Measurements from ENCODE around the gene ZNF763. TPM values are rescaled to one million over a fixed set of nuclear protein-coding genes. Genes with fewer than 3 reads are reported as not detected.
"Not testable (repeated sequence)": the region's sequence is repeated elsewhere in the genome, so short reads cannot be mapped to it uniquely, and the experiment has no call there.

The ZNF763 gene
- polyA plus RNA-seq (2013, experiment 1 of 2; ENCODE audit: insufficient read length): 1.0 TPM
- 0.46 TPM for polyA plus RNA-seq (2013, experiment 2 of 2; ENCODE audit: insufficient read length)

GRCh38 chr19:11964858-11965645, at the start of gene ZNF763:
TSS of gene ZNF763 (plus strand) at chr19:11965040. CDS start at chr19:11965209, 169 bp downstream.
- peak; percentile 77 for DNase-seq

- DNase-seq: no peak
Measured at GRCh38 chr19:11921852-11922495, 42.9 kb upstream of the ZNF763 start.

GRCh38 chr19:11924886-11925650, 39.8 kb upstream of the ZNF763 start, which contains the start of gene ZNF700:
TSS of gene ZNF700 (plus strand) at chr19:11925107. CDS start at chr19:11925211, 104 bp downstream.
- peak; percentile 92 for DNase-seq

- DNase-seq: not testable (repeated sequence)
Measured at GRCh38 chr19:11925651-11926187, 39.1 kb upstream of the ZNF763 start.

GRCh38 chr19:11927227-11927626, 37.6 kb upstream of the ZNF763 start:
- DNase-seq: no peak

- no peak for DNase-seq
Measured at GRCh38 chr19:11931051-11931450, 33.8 kb upstream of the ZNF763 start.

- DNase-seq: no peak
Measured at GRCh38 chr19:11931513-11931912, 33.3 kb upstream of the ZNF763 start.

GRCh38 chr19:11935829-11936228, 29.0 kb upstream of the ZNF763 start:
- not testable (repeated sequence) for DNase-seq

GRCh38 chr19:11938383-11938782, 26.5 kb upstream of the ZNF763 start:
- not testable (repeated sequence) for DNase-seq

- not testable (repeated sequence) for DNase-seq
Measured at GRCh38 chr19:11941361-11941887, 23.4 kb upstream of the ZNF763 start.

GRCh38 chr19:11942008-11942842, 22.6 kb upstream of the ZNF763 start:
- no peak for DNase-seq

GRCh38 chr19:11942843-11943108, 22.1 kb upstream of the ZNF763 start:
- no peak for DNase-seq

- DNase-seq: no peak
Measured at GRCh38 chr19:11944656-11945055, 20.2 kb upstream of the ZNF763 start.

- DNase-seq: no peak
Measured at GRCh38 chr19:11948646-11949045, 16.2 kb upstream of the ZNF763 start.

GRCh38 chr19:11949201-11949600, 15.6 kb upstream of the ZNF763 start:
- DNase-seq: no peak

- DNase-seq: not testable (repeated sequence)
Measured at GRCh38 chr19:11949614-11950080, 15.2 kb upstream of the ZNF763 start.

GRCh38 chr19:11950312-11950711, 14.5 kb upstream of the ZNF763 start:
- no peak for DNase-seq

- peak; percentile 73 for DNase-seq
Measured at GRCh38 chr19:11963566-11964355, 1.1 kb upstream of the ZNF763 start.

GRCh38 chr19:11964496-11964857, 363 bp upstream of the ZNF763 start:
- DNase-seq: no peak

GRCh38 chr19:11970174-11970573, 5.3 kb downstream of the ZNF763 start:
- DNase-seq: no peak

- DNase-seq: no peak
Measured at GRCh38 chr19:11971041-11971440, 6.2 kb downstream of the ZNF763 start.

Measured in fibroblast of skin of scalp (primary cell).